ENCODE data around the gene GPRIN1.

GPRIN1 gene

GRCh38 chr5:176642675-176643490, 32.9 kb upstream of the GPRIN1 start:
- TF ChIP-seq, protein P1, sequence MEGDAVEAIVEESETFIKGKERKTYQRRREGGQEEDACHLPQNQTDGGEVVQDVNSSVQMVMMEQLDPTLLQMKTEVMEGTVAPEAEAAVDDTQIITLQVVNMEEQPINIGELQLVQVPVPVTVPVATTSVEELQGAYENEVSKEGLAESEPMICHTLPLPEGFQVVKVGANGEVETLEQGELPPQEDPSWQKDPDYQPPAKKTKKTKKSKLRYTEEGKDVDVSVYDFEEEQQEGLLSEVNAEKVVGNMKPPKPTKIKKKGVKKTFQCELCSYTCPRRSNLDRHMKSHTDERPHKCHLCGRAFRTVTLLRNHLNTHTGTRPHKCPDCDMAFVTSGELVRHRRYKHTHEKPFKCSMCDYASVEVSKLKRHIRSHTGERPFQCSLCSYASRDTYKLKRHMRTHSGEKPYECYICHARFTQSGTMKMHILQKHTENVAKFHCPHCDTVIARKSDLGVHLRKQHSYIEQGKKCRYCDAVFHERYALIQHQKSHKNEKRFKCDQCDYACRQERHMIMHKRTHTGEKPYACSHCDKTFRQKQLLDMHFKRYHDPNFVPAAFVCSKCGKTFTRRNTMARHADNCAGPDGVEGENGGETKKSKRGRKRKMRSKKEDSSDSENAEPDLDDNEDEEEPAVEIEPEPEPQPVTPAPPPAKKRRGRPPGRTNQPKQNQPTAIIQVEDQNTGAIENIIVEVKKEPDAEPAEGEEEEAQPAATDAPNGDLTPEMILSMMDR (IDR thresholded peaks at IDR 0.05; ENCODE audit: extremely low read depth, missing control alignments) = no peak
- no peak for DNase-seq (ENCODE audit: low spot score)

DNA sequence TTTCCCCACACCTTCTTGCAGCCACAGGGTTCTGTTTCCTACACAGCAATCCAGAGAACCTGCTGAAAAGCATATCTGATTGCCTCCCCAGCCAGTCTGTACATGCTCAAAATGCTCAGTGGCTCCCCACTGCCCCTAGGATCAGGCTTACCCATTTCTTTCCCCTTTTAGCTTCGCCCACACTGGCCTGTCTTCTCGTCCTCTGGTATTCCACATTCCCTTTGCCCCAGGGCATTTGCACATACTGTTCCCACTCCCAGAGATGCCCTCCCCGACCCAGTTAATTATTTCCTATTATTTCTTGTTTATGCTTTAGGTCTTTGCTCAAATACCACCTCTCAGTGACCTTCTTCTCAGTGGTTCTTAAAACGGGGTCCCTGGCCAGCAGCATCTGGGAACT, 30.7 kb upstream of the GPRIN1 start:
- TF ChIP-seq, protein P1 (IDR thresholded peaks at IDR 0.05; ENCODE audit: extremely low read depth, missing control alignments) = no peak
- DNase-seq (ENCODE audit: low spot score) = no peak

DNA sequence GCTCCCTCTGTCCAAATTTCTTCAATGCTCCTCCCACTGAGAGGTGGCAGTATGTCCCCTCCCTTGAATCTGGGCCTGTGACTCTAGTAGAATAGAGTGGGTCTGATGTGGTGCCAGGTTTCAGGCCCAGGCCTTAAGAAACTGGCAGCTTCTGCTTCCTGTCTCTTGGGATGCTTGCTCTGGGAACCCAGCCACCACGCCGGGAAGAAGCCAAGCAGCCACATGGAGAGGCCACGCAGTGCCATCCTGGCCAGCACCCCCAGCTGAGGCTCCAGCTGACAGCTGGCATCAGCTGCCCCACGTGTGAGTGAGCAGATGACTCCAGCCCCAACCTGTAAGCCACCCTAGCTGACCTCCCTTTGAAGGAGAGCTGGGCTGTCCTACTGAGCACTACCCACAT, 30.0 kb upstream of the GPRIN1 start:
- DNase-seq (ENCODE audit: low spot score) = no peak

GRCh38 chr5:176639208-176639607, 29.3 kb upstream of the GPRIN1 start:
- DNase-seq (ENCODE audit: low spot score) = no peak

More for the DNA sequence above, 30.0 kb upstream of the GPRIN1 start:
- TF ChIP-seq, protein P1 (IDR thresholded peaks at IDR 0.05; ENCODE audit: extremely low read depth, missing control alignments) = no peak

DNA sequence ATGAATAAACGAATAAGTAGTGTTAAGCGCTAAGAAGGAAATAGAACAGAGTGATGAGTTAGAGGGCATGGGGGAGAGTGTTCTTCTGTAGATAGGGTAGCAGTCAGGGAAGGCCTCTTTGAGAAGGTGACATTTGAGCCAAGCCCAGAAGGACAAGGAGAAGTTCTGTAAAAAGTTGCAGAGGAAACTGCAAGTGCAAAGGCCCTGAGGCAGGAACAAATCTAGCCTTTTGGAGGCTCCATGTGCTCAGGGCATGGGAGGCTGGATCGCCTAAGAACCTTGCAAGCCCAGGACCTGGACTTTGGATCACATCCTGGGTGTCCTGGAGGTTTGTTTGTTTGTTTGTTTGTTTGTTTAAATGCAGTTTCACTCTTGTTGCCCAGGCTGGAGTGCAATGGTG, 28.5 kb upstream of the GPRIN1 start:
- DNase-seq (ENCODE audit: low spot score) = no peak
- TF ChIP-seq, protein P1 (IDR thresholded peaks at IDR 0.05; ENCODE audit: extremely low read depth, missing control alignments) = no peak

More at GRCh38 chr5:176639208-176639607, 29.3 kb upstream of the GPRIN1 start:
- TF ChIP-seq, protein P1 (IDR thresholded peaks at IDR 0.05; ENCODE audit: extremely low read depth, missing control alignments) = no peak

DNA sequence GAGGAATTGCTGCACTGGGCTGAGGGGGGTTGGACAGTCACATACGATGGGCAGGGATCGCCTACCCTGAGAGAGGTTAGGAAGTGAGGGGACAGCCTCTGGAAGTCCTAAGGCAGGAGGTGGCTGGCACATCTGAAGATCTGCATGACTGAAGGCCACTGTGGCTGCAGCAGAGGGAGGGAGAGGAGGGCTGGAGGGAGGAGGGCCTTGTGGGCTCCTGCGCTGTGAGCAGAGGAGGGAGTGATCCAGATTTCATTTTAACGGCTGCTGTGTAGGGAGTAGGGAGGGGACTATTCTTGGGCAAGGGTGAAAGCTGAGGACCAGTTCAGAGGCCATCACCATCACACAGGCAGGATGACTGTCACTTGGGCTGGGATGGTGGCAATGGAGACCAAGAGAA, 27.6 kb upstream of the GPRIN1 start:
- TF ChIP-seq, protein P1 (IDR thresholded peaks at IDR 0.05; ENCODE audit: extremely low read depth, missing control alignments) = no peak
- DNase-seq (ENCODE audit: low spot score) = no peak

- TF ChIP-seq, protein P1 (IDR thresholded peaks at IDR 0.05; ENCODE audit: extremely low read depth, missing control alignments) = no peak
- DNase-seq (ENCODE audit: low spot score) = no peak
Measured at GRCh38 chr5:176636426-176636825, 26.5 kb upstream of the GPRIN1 start.

Data from GM20000 (cell line).